Testis (tissue), 2 donors: ENCODE results near the gene ADGRD1.

Experiments used
- CTCF ChIP-seq, 3 experiments: fragments of 450-650 bp in 2 of 3; fragments of 200-600 bp in 1 of 3; sonication (generic) in 1 of 3; IDR thresholded peaks; one replicate each; pipeline ENCODE4 v1.5.1; 2016 to 2019; ENCODE audit warnings: antibody characterized with exemption in 3 of 3, mild to moderate bottlenecking in 2 of 3, moderate library complexity in 1 of 3
- POLR2A ChIP-seq: fragments of 450-650 bp; IDR thresholded peaks from one replicate; pipeline ENCODE4 v1.6.1; 2017; ENCODE audit warnings: antibody characterized with exemption, mild to moderate bottlenecking, moderate library complexity

GRCh38 chr12:130944878-130945277, 8.8 kb upstream of the ADGRD1 start:
- TF ChIP-seq CTCF (IDR thresholded peaks at IDR 0.05) (no peak), POLR2A (no peak)
